ENCODE data around the gene MYOCD. TPM values are rescaled to one million over a fixed set of nuclear protein-coding genes. Genes with fewer than 3 reads are reported as not detected.

Gene MYOCD
- polyA plus RNA-seq, 1 donor (not counting 4 experiments of a cell fraction or from before 2014, with no cell fraction given): not detected

- Histone ChIP-seq H2AFZ (ENCODE audit: control insufficient read depth, low read length) (no peak overlapping the region), H3K4me2 (ENCODE audit: control insufficient read depth, extremely low read depth, insufficient read depth, low read depth, low read length) (no peak overlapping the region), H3K4me1 (ENCODE audit: control insufficient read depth, extremely low read depth, insufficient read depth, low read length) (peaks cover 3% of the 10 kb centered on the region), H3K4me3 (ENCODE audit: control insufficient read depth in 2 of 3, extremely low read depth in 1 of 3, insufficient read depth in 2 of 3, low read depth in 1 of 3, low read length in 3 of 3) (no peak overlapping the region), H3K27me3 (ENCODE audit: control insufficient read depth, extremely low read depth, insufficient read depth, low read length) (no peaks in the 10 kb centered on the region), H3K27ac (ENCODE audit: control insufficient read depth, insufficient read depth, low read length) (no peak overlapping the region), H3K9me3 (ENCODE audit: control insufficient read depth, low read depth, low read length) (no peaks in the 10 kb centered on the region), H3K9me1 (ENCODE audit: control insufficient read depth, extremely low read depth, insufficient read depth, low read length) (no peaks in the 10 kb centered on the region), H3K36me3 (ENCODE audit: control insufficient read depth in 2 of 2, extremely low read depth in 1 of 2, insufficient read depth in 2 of 2, low read length in 2 of 2) (no peaks in the 10 kb centered on the region), H3K9ac (ENCODE audit: control insufficient read depth, extremely low read depth, insufficient read depth, low read length) (no peak overlapping the region), H4K20me1 (ENCODE audit: control insufficient read depth, extremely low read depth, insufficient read depth, low read length) (no peaks in the 10 kb centered on the region), H3K79me2 (ENCODE audit: control insufficient read depth, insufficient read depth, low read length) (no peaks in the 10 kb centered on the region)
- dilution Hi-C loops (cut with MboI; ENCODE audit: extremely low pct_ligation_motif_present, low sequenced_read_pairs): no loop called here
- DNase-seq (ENCODE audit: low read depth, low spot score) (no peak), FAIRE-seq (no peak)
- TF ChIP-seq CTCF (optimal IDR thresholded peaks at IDR 0.05 in 1 of 3, IDR thresholded peaks at IDR 0.05 in 1 of 3, conservative IDR thresholded peaks at IDR 0.05 in 1 of 3; ENCODE audit: extremely low read depth in 1 of 3, insufficient read depth in 2 of 3, low read length in 3 of 3) (no peak), EZH2 (IDR thresholded peaks at IDR 0.05; ENCODE audit: low read length) (no peak)
Measured at GRCh38 chr17:12768255-12768654, 102.6 kb downstream of the MYOCD start.

GRCh38 chr17:12769981-12770380, 104.3 kb downstream of the MYOCD start:
- H4K20me1 ChIP-seq (ENCODE audit: control insufficient read depth, extremely low read depth, insufficient read depth, low read length): no peaks in the 10 kb centered on the region
- no peak overlapping the region for H3K4me2 ChIP-seq (ENCODE audit: control insufficient read depth, extremely low read depth, insufficient read depth, low read depth, low read length)
- H2AFZ ChIP-seq (ENCODE audit: control insufficient read depth, low read length): no peak overlapping the region
- no peak overlapping the region for H3K9ac ChIP-seq (ENCODE audit: control insufficient read depth, extremely low read depth, insufficient read depth, low read length)
- dilution Hi-C loops (cut with MboI; ENCODE audit: extremely low pct_ligation_motif_present, low sequenced_read_pairs): no loop called here
- no peak overlapping the region for H3K27ac ChIP-seq (ENCODE audit: control insufficient read depth, insufficient read depth, low read length)
- TF ChIP-seq EZH2 (IDR thresholded peaks at IDR 0.05; ENCODE audit: low read length) (no peak), CTCF (optimal IDR thresholded peaks at IDR 0.05 in 1 of 3, IDR thresholded peaks at IDR 0.05 in 1 of 3, conservative IDR thresholded peaks at IDR 0.05 in 1 of 3; ENCODE audit: extremely low read depth in 1 of 3, insufficient read depth in 2 of 3, low read length in 3 of 3) (no peak)
- no peaks in the 10 kb centered on the region for H3K9me1 ChIP-seq (ENCODE audit: control insufficient read depth, extremely low read depth, insufficient read depth, low read length)
- H3K4me1 ChIP-seq (ENCODE audit: control insufficient read depth, extremely low read depth, insufficient read depth, low read length): peaks cover 3% of the 10 kb centered on the region
- H3K9me3 ChIP-seq (ENCODE audit: control insufficient read depth, low read depth, low read length): no peaks in the 10 kb centered on the region
- no peak for DNase-seq (ENCODE audit: low read depth, low spot score)
- H3K79me2 ChIP-seq (ENCODE audit: control insufficient read depth, insufficient read depth, low read length): no peaks in the 10 kb centered on the region
- FAIRE-seq: no peak
- no peak overlapping the region for H3K4me3 ChIP-seq (ENCODE audit: control insufficient read depth in 2 of 3, extremely low read depth in 1 of 3, insufficient read depth in 2 of 3, low read depth in 1 of 3, low read length in 3 of 3)
- H3K36me3 ChIP-seq (ENCODE audit: control insufficient read depth in 2 of 2, extremely low read depth in 1 of 2, insufficient read depth in 2 of 2, low read length in 2 of 2): no peaks in the 10 kb centered on the region
- H3K27me3 ChIP-seq (ENCODE audit: control insufficient read depth, extremely low read depth, insufficient read depth, low read length): no peaks in the 10 kb centered on the region
